ENCODE results near the gene DRICH1. TPM values are rescaled to one million over a fixed set of nuclear protein-coding genes. Genes with fewer than 3 reads are reported as not detected.

Gene DRICH1
- polyA plus RNA-seq, 3 donors = 1.7 TPM; not detected in 2

- H3K36me3 ChIP-seq (replicated peaks in 1 of 2; ENCODE audit: control insufficient read depth in 1 of 2, insufficient read depth in 2 of 2, low read length in 2 of 2) = no peaks in the 10 kb centered on the region
- intact Hi-C loops (cut with micrococcal nuclease) = no loop called here
- H3K9me3 ChIP-seq (replicated peaks in 1 of 2; ENCODE audit: control insufficient read depth in 1 of 2, insufficient read depth in 1 of 2, low read length in 2 of 2) = no peaks in the 10 kb centered on the region
- no peak for TF ChIP-seq CTCF (IDR thresholded peaks at IDR 0.05)
- no peaks in the 10 kb centered on the region for H3K79me2 ChIP-seq (ENCODE audit: insufficient read depth, low read length)
- no peak overlapping the region for H3K4me3 ChIP-seq (replicated peaks in 1 of 3; ENCODE audit: low read depth in 2 of 3, low read length in 3 of 3)
- no peak for DNase-seq
- H3K27me3 ChIP-seq (ENCODE audit: control insufficient read depth in 2 of 2, insufficient read depth in 2 of 2, low read length in 2 of 2) = peaks cover 12 to 29% of the 10 kb centered on the region in 2 donors
- Mint-ChIP-seq H3K9me3 (peaks cover 0 to 12% (median 2%) of the 10 kb centered on the region in 7 donors), H3K27me3 (ENCODE audit: low read depth in 3 of 3) (peaks cover 27 to 51% (median 29%) of the 10 kb centered on the region in 3 donors), H3K36me3 (peaks cover 0 to 2% of the 10 kb centered on the region in 2 donors), H3K27ac (no peak overlapping the region), H3K4me3 (no peak overlapping the region), H3K4me1 (peaks cover 6% of the 10 kb centered on the region)
- H2AFZ ChIP-seq (ENCODE audit: insufficient read depth, low read depth, low read length, poor library complexity, severe bottlenecking) = no peak overlapping the region
- WGBS (ENCODE audit: insufficient coverage) = 84% methylated on average over 7 of the region's 7 CpGs
- H4K20me1 ChIP-seq (ENCODE audit: insufficient read depth, low read length) = no peaks in the 10 kb centered on the region
- H3K4me2 ChIP-seq (replicated peaks; ENCODE audit: extremely low read depth, low read length, poor library complexity, severe bottlenecking) = no peak overlapping the region
- peaks cover 7 to 12% of the 10 kb centered on the region in 2 donors for H3K4me1 ChIP-seq (ENCODE audit: control insufficient read depth in 1 of 2, insufficient read depth in 2 of 2, low read length in 2 of 2)
- H3K9ac ChIP-seq (ENCODE audit: insufficient read depth, low read length, poor library complexity, severe bottlenecking) = no peak overlapping the region
- no peak overlapping the region for H3K27ac ChIP-seq (ENCODE audit: low read depth in 1 of 2, low read length in 2 of 2)
These were observed 67.8 kb downstream of the DRICH1 start for GRCh38 chr22:23564276-23564675.

- Mint-ChIP-seq H3K27me3 (ENCODE audit: low read depth in 3 of 3) (peaks cover 26 to 51% (median 29%) of the 10 kb centered on the region in 3 donors), H3K4me1 (peaks cover 6% of the 10 kb centered on the region), H3K9me3 (peaks cover 0 to 11% (median 2%) of the 10 kb centered on the region in 7 donors), H3K27ac (no peak overlapping the region), H3K4me3 (no peak overlapping the region), H3K36me3 (peaks cover 0 to 2% of the 10 kb centered on the region in 2 donors)
- H3K4me1 ChIP-seq (ENCODE audit: control insufficient read depth in 1 of 2, insufficient read depth in 2 of 2, low read length in 2 of 2) = peaks cover 7 to 12% of the 10 kb centered on the region in 2 donors
- no peaks in the 10 kb centered on the region for H4K20me1 ChIP-seq (ENCODE audit: insufficient read depth, low read length)
- H3K27ac ChIP-seq (ENCODE audit: low read depth in 1 of 2, low read length in 2 of 2) = no peak overlapping the region
- H3K9me3 ChIP-seq (replicated peaks in 1 of 2; ENCODE audit: control insufficient read depth in 1 of 2, insufficient read depth in 1 of 2, low read length in 2 of 2) = no peaks in the 10 kb centered on the region
- no peaks in the 10 kb centered on the region for H3K79me2 ChIP-seq (ENCODE audit: insufficient read depth, low read length)
- no peak overlapping the region for H3K4me3 ChIP-seq (replicated peaks in 1 of 3; ENCODE audit: low read depth in 2 of 3, low read length in 3 of 3)
- H2AFZ ChIP-seq (ENCODE audit: insufficient read depth, low read depth, low read length, poor library complexity, severe bottlenecking) = no peak overlapping the region
- intact Hi-C loops (cut with micrococcal nuclease) = no loop called here
- H3K27me3 ChIP-seq (ENCODE audit: control insufficient read depth in 2 of 2, insufficient read depth in 2 of 2, low read length in 2 of 2) = peaks cover 12 to 29% of the 10 kb centered on the region in 2 donors
- H3K36me3 ChIP-seq (replicated peaks in 1 of 2; ENCODE audit: control insufficient read depth in 1 of 2, insufficient read depth in 2 of 2, low read length in 2 of 2) = no peaks in the 10 kb centered on the region
- 95% methylated on average over 8 of the region's 9 CpGs for WGBS (ENCODE audit: insufficient coverage)
- H3K9ac ChIP-seq (ENCODE audit: insufficient read depth, low read length, poor library complexity, severe bottlenecking) = no peak overlapping the region
- no peak for DNase-seq
- no peak overlapping the region for H3K4me2 ChIP-seq (replicated peaks; ENCODE audit: extremely low read depth, low read length, poor library complexity, severe bottlenecking)
- TF ChIP-seq CTCF (IDR thresholded peaks at IDR 0.05) = no peak
These were observed 69.0 kb downstream of the DRICH1 start for GRCh38 chr22:23563111-23563510.

Data from CD14-positive monocyte (primary cell).